ENCODE results near the gene NOPCHAP1.

Gene NOPCHAP1

DNA sequence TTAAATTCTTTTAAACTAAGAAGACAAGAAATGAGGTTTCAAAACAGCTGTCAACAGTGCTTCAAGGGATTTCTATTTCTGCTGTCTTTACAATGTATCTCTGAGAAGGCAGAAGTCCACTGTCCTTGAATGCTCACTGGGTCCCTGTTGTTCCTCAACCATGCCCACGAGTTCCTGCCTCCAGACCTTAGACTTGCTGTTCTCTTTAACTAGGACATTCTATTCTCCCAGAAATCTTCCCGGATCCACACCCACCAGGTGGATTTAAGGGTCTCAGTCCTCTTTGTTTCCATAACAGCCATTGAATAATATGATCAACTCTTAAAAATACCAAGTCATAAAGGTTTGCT lies 21.3 kb upstream of the NOPCHAP1 start:
- H3K4me3 ChIP-seq (ENCODE audit: low read length), result no peak overlapping the region
- no peak for DNase-seq (ENCODE audit: low read depth)
- TF ChIP-seq, protein P1, sequence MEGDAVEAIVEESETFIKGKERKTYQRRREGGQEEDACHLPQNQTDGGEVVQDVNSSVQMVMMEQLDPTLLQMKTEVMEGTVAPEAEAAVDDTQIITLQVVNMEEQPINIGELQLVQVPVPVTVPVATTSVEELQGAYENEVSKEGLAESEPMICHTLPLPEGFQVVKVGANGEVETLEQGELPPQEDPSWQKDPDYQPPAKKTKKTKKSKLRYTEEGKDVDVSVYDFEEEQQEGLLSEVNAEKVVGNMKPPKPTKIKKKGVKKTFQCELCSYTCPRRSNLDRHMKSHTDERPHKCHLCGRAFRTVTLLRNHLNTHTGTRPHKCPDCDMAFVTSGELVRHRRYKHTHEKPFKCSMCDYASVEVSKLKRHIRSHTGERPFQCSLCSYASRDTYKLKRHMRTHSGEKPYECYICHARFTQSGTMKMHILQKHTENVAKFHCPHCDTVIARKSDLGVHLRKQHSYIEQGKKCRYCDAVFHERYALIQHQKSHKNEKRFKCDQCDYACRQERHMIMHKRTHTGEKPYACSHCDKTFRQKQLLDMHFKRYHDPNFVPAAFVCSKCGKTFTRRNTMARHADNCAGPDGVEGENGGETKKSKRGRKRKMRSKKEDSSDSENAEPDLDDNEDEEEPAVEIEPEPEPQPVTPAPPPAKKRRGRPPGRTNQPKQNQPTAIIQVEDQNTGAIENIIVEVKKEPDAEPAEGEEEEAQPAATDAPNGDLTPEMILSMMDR (IDR thresholded peaks at IDR 0.05; ENCODE audit: insufficient read depth, low read depth, low read length, missing control alignments), result no peak

DNA sequence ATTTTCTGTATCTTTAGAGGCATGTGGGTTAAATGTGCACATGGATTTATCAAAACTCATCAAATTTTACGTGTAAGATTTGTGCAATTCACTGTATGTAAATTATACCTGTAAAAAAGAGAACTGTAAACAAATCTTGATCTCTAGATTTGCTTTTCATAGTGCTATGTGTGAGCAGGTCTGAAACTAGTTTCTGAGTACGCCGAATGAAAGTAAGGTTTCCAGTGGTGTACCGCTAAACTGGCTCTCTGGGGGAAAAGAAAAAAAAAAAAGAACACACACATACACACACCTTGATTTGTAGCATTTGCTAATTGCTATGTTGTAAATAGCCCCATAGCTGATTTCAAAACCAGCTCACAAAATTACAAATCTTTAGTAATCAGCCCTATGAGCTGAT lies 19.4 kb upstream of the NOPCHAP1 start:
- H3K4me3 ChIP-seq (ENCODE audit: low read length), result no peak overlapping the region
- no peak for DNase-seq (ENCODE audit: low read depth)
- TF ChIP-seq, protein P1 (IDR thresholded peaks at IDR 0.05; ENCODE audit: insufficient read depth, low read depth, low read length, missing control alignments), result no peak

DNA sequence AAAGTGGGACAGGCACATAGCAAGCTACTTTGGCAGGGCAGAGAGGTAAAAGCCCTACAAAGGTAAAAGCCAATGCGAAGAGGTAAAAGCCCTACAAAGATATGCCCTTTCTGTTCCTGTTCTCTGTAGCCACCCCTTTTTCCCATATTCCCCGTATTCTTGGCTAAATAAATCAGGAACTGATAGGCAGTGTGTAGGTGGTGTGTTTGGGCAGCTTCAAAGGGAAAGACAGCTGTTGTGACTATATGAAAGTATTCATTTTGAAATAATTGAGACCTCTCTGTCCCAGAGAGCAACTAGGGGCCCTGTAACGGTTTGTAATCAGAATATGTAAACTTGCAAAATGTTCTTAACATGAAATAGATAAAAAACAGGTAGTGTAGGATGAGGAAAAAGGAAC lies 16.8 kb upstream of the NOPCHAP1 start:
- DNase-seq (ENCODE audit: low read depth), result no peak
- no peak overlapping the region for H3K4me3 ChIP-seq (ENCODE audit: low read length)
- TF ChIP-seq, protein P1 (IDR thresholded peaks at IDR 0.05; ENCODE audit: insufficient read depth, low read depth, low read length, missing control alignments), result no peak

DNA sequence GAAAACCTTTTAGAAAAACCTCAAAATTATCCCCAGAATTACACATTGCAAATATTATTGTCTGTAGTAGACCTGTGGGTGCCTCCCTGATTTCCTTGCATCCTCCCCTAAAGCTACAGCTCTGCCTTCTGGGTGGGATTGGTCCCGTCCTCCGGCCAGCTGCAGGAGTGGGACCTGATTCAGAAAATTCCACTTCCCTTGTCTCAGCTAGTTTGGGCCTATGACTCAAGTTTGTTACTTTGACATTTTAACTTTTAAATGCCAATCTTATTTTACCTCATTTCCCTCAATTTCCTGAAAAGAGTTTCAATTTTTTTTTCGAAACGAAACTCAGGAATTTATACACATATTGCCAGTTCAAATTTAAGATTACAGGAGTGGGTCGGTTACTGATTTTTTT lies 14.8 kb upstream of the NOPCHAP1 start:
- TF ChIP-seq, protein P1 (IDR thresholded peaks at IDR 0.05; ENCODE audit: insufficient read depth, low read depth, low read length, missing control alignments), result no peak
- peak; percentile 47 for DNase-seq (ENCODE audit: low read depth)
- no peak overlapping the region for H3K4me3 ChIP-seq (ENCODE audit: low read length)

DNA sequence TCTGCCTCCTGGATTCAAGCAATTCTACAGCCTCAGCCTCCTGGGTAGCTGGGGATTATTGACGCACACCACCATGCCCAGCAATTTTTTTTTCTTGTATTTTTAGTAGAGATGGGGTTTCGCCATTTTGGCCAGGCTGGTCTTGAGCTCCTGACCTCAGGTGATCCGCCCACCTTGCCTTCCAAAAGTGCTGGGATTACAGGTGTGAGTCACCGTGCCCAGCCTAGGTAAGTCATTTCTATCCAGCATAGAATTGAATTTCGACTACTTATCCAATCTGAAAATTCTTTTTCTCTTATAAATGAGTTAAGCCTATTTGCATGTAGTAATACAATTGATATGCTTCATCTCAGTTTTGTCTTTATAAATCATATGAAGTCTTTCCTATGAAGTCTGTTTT lies 12.9 kb upstream of the NOPCHAP1 start:
- H3K4me3 ChIP-seq (ENCODE audit: low read length), result no peak overlapping the region
- TF ChIP-seq, protein P1 (IDR thresholded peaks at IDR 0.05; ENCODE audit: insufficient read depth, low read depth, low read length, missing control alignments), result no peak
- DNase-seq (ENCODE audit: low read depth), result peak; percentile 57

DNA sequence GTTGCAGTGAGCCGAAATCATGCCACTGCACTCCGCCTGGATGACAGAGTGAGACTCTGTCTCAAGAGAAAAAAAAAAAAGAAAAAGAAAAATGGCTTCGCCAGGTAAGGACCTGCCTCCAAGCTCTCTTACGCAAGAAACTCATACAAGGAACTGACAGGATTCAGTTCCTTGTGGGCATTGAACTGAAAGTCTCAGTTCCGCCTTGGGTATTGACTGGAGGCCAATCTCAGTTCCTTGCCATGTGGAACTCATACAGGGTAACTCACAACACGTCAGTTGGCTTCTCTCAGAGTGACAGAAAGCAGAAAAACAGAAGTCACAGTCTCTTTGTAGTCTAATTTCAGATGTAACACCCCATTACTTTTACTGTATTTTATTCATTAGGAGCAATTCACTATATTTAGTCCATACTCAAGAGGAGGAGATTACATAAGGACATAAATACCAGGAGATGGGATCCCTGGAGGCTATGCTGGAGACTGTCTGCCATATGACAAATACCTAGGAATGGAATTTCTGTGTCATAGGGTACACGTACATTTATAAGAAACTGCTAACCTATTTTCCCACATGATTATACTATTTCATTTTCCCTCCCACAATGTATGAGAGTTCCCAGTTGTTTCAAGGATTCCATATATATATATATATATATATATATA lies 11.4 kb upstream of the NOPCHAP1 start:
- no peak overlapping the region for H3K4me3 ChIP-seq (ENCODE audit: low read length)
- TF ChIP-seq, protein P1 (IDR thresholded peaks at IDR 0.05; ENCODE audit: insufficient read depth, low read depth, low read length, missing control alignments), result no peak
- peak; percentile 91 for DNase-seq (ENCODE audit: low read depth)
